Stimulated activated effector memory CD8-positive, alpha-beta T cell treated with anti-CD3 and anti-CD28 coated beads, Interleukin-12 subunit alpha, Interleukin-12 subunit beta, amount 100 ng/mL, for 72 hours (primary cell): ENCODE data around the gene POU4F1.

ENCODE experiments used
- ATAC-seq: fragments of 150-1000 bp; cut with Tn5 transposase; 2 replicates; pipeline ENCODE4 v1.10.0; 2021
- DNase-seq, 2 donors: peaks; one replicate each; pipeline ENCODE4 v3.0.0; 2021 to 2022; ENCODE audit warnings: low spot score in 2 of 2
- H3K27ac Mint-ChIP-seq: one replicate; pipeline ENCODE4 v1.8.0; 2022; ENCODE audit warnings: mild to moderate bottlenecking, mixed read lengths
- H3K36me3 Mint-ChIP-seq: one replicate; pipeline ENCODE4 v1.8.0; 2022; ENCODE audit warnings: mild to moderate bottlenecking, mixed read lengths
- H3K4me1 Mint-ChIP-seq: one replicate; pipeline ENCODE4 v1.8.0; 2022; ENCODE audit warnings: mixed read lengths
- H3K4me3 Mint-ChIP-seq: one replicate; pipeline ENCODE4 v1.8.0; 2022; ENCODE audit warnings: mild to moderate bottlenecking, mixed read lengths
- H3K9me3 Mint-ChIP-seq: one replicate; pipeline ENCODE4 v1.8.0; 2022; ENCODE audit warnings: mixed read lengths

POU4F1 gene

GRCh38 chr13:78610381-78610883 lies 7.1 kb upstream of the POU4F1 start:
- Mint-ChIP-seq H3K27ac (no peak overlapping the region), H3K4me1 (peaks cover 30% of the 10 kb centered on the region), H3K4me3 (no peak overlapping the region), H3K36me3 (peaks cover 9% of the 10 kb centered on the region), H3K9me3 (no peaks in the 10 kb centered on the region)
- no peak for ATAC-seq
- no peak for DNase-seq

DNA sequence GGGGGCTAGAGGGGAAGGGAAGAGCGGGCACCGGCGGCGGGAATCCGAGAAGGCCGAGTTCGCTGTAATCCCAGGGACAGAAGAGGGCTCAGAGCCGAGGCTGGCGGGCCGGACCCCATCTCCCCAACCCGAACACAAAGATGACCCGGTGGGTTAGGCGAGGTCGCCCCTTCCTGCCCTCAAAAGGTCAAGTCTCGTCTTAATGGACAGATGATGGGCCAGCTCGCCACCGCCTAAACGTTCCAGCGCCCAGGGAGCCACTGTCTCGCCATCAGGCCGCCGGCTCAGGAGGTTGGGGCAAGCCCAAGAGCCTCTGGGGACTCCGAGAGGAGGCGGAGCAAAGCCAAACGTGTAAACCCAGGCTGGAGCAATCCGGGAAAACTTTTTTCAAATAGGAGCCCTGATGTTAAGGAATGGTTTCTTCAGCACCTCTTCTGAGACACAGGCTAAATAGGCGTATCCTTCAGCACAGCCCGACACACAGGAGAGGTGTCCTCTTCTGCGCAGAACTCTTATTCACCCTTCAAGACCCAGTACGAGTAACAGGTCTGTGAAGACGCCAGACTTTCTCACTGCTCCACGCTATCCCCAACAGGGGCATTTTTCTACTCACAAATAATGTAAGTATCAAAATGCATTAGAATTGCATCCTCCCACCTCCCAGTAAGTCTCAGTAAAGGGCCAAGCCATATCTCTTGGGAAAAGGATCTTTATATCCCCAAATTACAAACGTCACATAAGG lies 6.3 kb upstream of the POU4F1 start:
- H3K9me3 Mint-ChIP-seq: no peaks in the 10 kb centered on the region
- H3K27ac Mint-ChIP-seq: no peak overlapping the region
- ATAC-seq (no peak), DNase-seq (no peak)
- peak overlapping the region; percentile 68 for H3K4me3 Mint-ChIP-seq
- peaks cover 2% of the 10 kb centered on the region for H3K36me3 Mint-ChIP-seq
- peaks cover 30% of the 10 kb centered on the region for H3K4me1 Mint-ChIP-seq

GRCh38 chr13:78608688-78609463 lies 5.5 kb upstream of the POU4F1 start:
- no peaks in the 10 kb centered on the region for H3K36me3 Mint-ChIP-seq
- no peaks in the 10 kb centered on the region for H3K9me3 Mint-ChIP-seq
- no peak for ATAC-seq
- H3K27ac Mint-ChIP-seq: no peak overlapping the region
- no peak for DNase-seq
- H3K4me3 Mint-ChIP-seq: peak overlapping the region; percentile 68
- H3K4me1 Mint-ChIP-seq: peaks cover 34% of the 10 kb centered on the region

GRCh38 chr13:78608252-78608687 lies 4.9 kb upstream of the POU4F1 start:
- peaks cover 40% of the 10 kb centered on the region for H3K4me1 Mint-ChIP-seq
- H3K36me3 Mint-ChIP-seq: no peaks in the 10 kb centered on the region
- DNase-seq (no peak), ATAC-seq (no peak)
- H3K27ac Mint-ChIP-seq: no peak overlapping the region
- H3K9me3 Mint-ChIP-seq: no peaks in the 10 kb centered on the region
- H3K4me3 Mint-ChIP-seq: peak overlapping the region; percentile 68

- H3K27ac Mint-ChIP-seq: no peak overlapping the region
- H3K4me1 Mint-ChIP-seq: peaks cover 43% of the 10 kb centered on the region
- no peak for ATAC-seq
- no peak for DNase-seq
- no peaks in the 10 kb centered on the region for H3K9me3 Mint-ChIP-seq
- no peaks in the 10 kb centered on the region for H3K36me3 Mint-ChIP-seq
- peak overlapping the region; percentile 68 for H3K4me3 Mint-ChIP-seq
These were observed 4.3 kb upstream of the POU4F1 start for GRCh38 chr13:78607409-78608251.

GRCh38 chr13:78606471-78607408 lies 3.4 kb upstream of the POU4F1 start:
- H3K4me3 Mint-ChIP-seq: peak overlapping the region; percentile 14
- H3K4me1 Mint-ChIP-seq: peaks cover 49% of the 10 kb centered on the region
- H3K27ac Mint-ChIP-seq: no peak overlapping the region
- H3K9me3 Mint-ChIP-seq: no peaks in the 10 kb centered on the region
- no peak for ATAC-seq
- no peaks in the 10 kb centered on the region for H3K36me3 Mint-ChIP-seq
- no peak for DNase-seq

GRCh38 chr13:78604782-78605611 lies 1.6 kb upstream of the POU4F1 start:
- Mint-ChIP-seq H3K36me3 (peaks cover 2% of the 10 kb centered on the region), H3K4me1 (peaks cover 61% of the 10 kb centered on the region), H3K27ac (no peak overlapping the region), H3K4me3 (no peak overlapping the region), H3K9me3 (no peaks in the 10 kb centered on the region)
- DNase-seq: no peak
- ATAC-seq: no peak

GRCh38 chr13:78602561-78603239 lies 652 bp downstream of the POU4F1 start:
- Mint-ChIP-seq H3K36me3 (peaks cover 5% of the 10 kb centered on the region), H3K27ac (peak overlapping the region; percentile 89)

DNA sequence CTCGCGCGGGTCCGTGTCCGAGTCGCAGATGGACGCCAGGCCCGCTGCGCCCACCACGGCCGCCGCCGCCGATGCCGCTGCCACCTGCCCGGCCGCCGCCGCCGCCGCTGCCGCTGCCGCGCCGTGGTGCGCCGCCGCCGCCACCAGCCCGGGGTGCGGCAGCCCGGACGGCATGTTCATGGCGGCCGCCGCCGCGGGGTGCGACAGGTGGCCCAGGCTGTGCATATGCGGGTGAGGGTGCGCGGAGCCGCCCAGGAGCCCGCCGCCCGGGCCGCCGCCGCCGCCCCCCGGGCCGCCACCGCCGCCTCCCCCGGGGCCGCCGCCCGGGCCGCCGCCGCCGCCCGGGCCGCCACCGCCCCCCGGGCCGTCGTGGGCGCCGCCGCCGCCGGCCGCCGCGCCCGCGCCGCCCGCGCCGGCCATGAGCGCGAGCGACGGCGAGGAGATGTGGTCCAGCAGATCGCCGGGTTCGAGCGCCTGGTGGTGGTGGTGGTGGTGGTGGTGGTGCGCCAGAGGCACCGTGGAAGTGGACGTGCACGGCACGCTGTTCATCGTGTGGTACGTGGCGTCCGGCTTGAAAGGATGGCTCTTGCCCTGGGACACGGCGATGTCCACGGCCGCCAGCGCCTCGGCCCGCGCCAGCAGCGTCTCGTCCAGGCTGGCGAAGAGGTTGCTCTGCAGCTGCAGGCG lies 1.3 kb downstream of the POU4F1 start:
- DNase-seq (no peak), ATAC-seq (no peak)
- peaks cover 12% of the 10 kb centered on the region for H3K36me3 Mint-ChIP-seq
- H3K4me3 Mint-ChIP-seq: peak overlapping the region; percentile 86
- peak overlapping the region; percentile 89 for H3K27ac Mint-ChIP-seq
- H3K4me1 Mint-ChIP-seq: peaks cover 37% of the 10 kb centered on the region
- no peaks in the 10 kb centered on the region for H3K9me3 Mint-ChIP-seq

More at GRCh38 chr13:78602561-78603239, 652 bp downstream of the POU4F1 start:
- H3K4me1 Mint-ChIP-seq: peaks cover 44% of the 10 kb centered on the region
- ATAC-seq: peak; percentile 41
- no peaks in the 10 kb centered on the region for H3K9me3 Mint-ChIP-seq
- no peak for DNase-seq
- H3K4me3 Mint-ChIP-seq: peak overlapping the region; percentile 86

GRCh38 chr13:78601124-78601873 lies 2.1 kb downstream of the POU4F1 start:
- H3K27ac Mint-ChIP-seq: no peak overlapping the region
- peak overlapping the region; percentile 32 for H3K4me3 Mint-ChIP-seq
- ATAC-seq (peak; percentile 39), DNase-seq (no peak)
- H3K4me1 Mint-ChIP-seq: peaks cover 31% of the 10 kb centered on the region
- H3K9me3 Mint-ChIP-seq: no peaks in the 10 kb centered on the region
- peaks cover 14% of the 10 kb centered on the region for H3K36me3 Mint-ChIP-seq

DNA sequence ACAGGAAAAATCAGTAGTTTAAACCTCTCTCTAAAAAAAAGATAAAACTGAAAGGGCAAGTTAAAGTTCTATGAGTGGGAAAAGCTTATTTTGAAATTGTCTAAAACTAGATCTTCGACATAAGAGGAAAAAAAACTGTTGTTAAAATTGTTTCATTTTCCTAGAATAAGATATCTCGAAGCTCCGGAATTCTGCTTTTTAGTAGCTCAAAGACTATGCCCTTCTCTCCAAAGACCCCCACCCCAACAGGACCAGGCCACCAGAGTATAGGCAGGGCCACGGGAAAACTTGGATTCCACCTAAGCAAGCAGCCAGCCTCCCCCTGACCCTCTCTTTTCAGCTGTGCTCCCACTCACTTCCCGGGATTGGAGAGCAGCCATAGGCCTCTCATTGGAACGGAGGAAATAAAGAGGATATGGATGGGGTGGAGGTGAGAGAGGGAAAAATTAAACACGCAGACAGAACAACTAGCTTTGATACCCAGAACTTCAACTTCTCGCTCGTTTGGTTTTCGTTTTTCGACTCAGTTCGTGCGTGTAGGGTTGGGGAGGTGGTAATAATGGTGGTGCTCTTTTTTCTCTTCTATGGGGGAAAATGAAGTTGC lies 3.0 kb downstream of the POU4F1 start:
- Mint-ChIP-seq H3K4me3 (peak overlapping the region; percentile 32), H3K27ac (no peak overlapping the region), H3K36me3 (peaks cover 21% of the 10 kb centered on the region), H3K9me3 (no peaks in the 10 kb centered on the region), H3K4me1 (peaks cover 31% of the 10 kb centered on the region)
- ATAC-seq: no peak
- DNase-seq: no peak
